OCI-LY7 (cell line): Measurements from ENCODE around the gene FAM171A1.

Experiments
- CTCF ChIP-seq: fragments of 200-600 bp; sonication (generic); conservative IDR thresholded peaks from 2 replicates; pipeline ENCODE4 v1.5.1; 2014; ENCODE audit warnings: mild to moderate bottlenecking, antibody characterized with exemption, low read length, moderate library complexity, mixed read lengths
- EZH2phosphoT487 ChIP-seq: fragments of 200-600 bp; sonication (generic); IDR thresholded peaks from 2 replicates; pipeline ENCODE4 v1.6.1; 2018; ENCODE audit warnings: low read depth, borderline replicate concordance, mild to moderate bottlenecking, mixed run types, antibody characterized with exemption, low read length, moderate library complexity, mixed read lengths

GRCh38 chr10:15374566-15374965, 3.5 kb upstream of the FAM171A1 start:
- no peak for TF ChIP-seq CTCF
- no peak for TF ChIP-seq EZH2phosphoT487
